Naive B cell (primary cell): ENCODE measurements around the gene PNMA8C. TPM values are rescaled to one million over a fixed set of nuclear protein-coding genes. Genes with fewer than 3 reads are reported as not detected.
A peak's percentile ranks its signal among the peaks of the same experiment; 100 is the strongest.

ENCODE experiments used
- ATAC-seq, 2 donors: fragments of 150-1000 bp; cut with Tn5 transposase; 2 replicates each; pipeline ENCODE4 v1.10.0; 2021; ENCODE audit warnings: low read depth in 2 of 2, mild to moderate bottlenecking in 2 of 2, moderate library complexity in 2 of 2
- DNase-seq: peaks from one replicate; pipeline ENCODE4 v3.0.0; 2022
- H3K27ac Mint-ChIP-seq, 6 donors: one replicate each; pipeline ENCODE4 v1.8.0; 2020 to 2022; ENCODE audit warnings: mild to moderate bottlenecking in 6 of 6, mixed read lengths in 6 of 6, moderate library complexity in 5 of 6, inconsistent platforms in 2 of 6
- H3K27me3 Mint-ChIP-seq, 3 donors: one replicate each; pipeline ENCODE4 v1.8.0; 2021 to 2022; ENCODE audit warnings: mixed read lengths in 3 of 3, mild to moderate bottlenecking in 1 of 3
- H3K36me3 Mint-ChIP-seq, 2 donors: one replicate each; pipeline ENCODE4 v1.8.0; 2020 to 2022; ENCODE audit warnings: mixed read lengths in 2 of 2, inconsistent platforms in 1 of 2, mild to moderate bottlenecking in 1 of 2
- H3K4me1 Mint-ChIP-seq, 3 donors: one replicate each; pipeline ENCODE4 v1.8.0; 2020 to 2022; ENCODE audit warnings: mixed read lengths in 3 of 3, inconsistent platforms in 1 of 3, mild to moderate bottlenecking in 1 of 3, moderate library complexity in 1 of 3
- H3K4me3 Mint-ChIP-seq, 8 donors: one replicate each; pipeline ENCODE4 v1.8.0; 2020 to 2022; ENCODE audit warnings: mild to moderate bottlenecking in 8 of 8, mixed read lengths in 8 of 8, moderate library complexity in 8 of 8, inconsistent platforms in 2 of 8
- H3K9me3 Mint-ChIP-seq, 7 donors: one replicate each; pipeline ENCODE4 v1.8.0; 2020 to 2022; ENCODE audit warnings: mixed read lengths in 7 of 7, mild to moderate bottlenecking in 5 of 7, inconsistent platforms in 2 of 7, moderate library complexity in 1 of 7
- polyA plus RNA-seq, 6 donors: library from polyadenylated mRNA; unstranded; fragments of 300-500 nt; fragmentation: Illumina TruSeq; gene quantifications; one replicate each; pipeline ENCODE4 v1.2.3, GENCODE V29; 2021; ENCODE audit warnings: low read depth in 6 of 6

PNMA8C gene
- polyA plus RNA-seq, 6 donors from 2014 or later: not detected

- Mint-ChIP-seq H3K9me3 (no peaks in the 10 kb centered on the region), H3K4me3 (peak within 1 kb of the TSS in 1 of 8 donors; percentile 39), H3K27ac (peak within 1 kb of the TSS in 1 of 6 donors; percentile 56), H3K4me1 (peaks cover 5 to 20% (median 14%) of the 10 kb centered on the region in 3 donors), H3K36me3 (peaks cover 0 to 7% of the 10 kb centered on the region in 2 donors), H3K27me3 (peaks cover 35 to 77% (median 73%) of the 10 kb centered on the region in 3 donors)
- DNase-seq (no peak), ATAC-seq (no peak)
These were observed 15.3 kb downstream of the PNMA8C start, which contains the start of gene CCDC8 for GRCh38 chr19:46413262-46414031. Gene CCDC8, minus strand, starts transcription at chr19:46413564. Its CDS starts 754 bp downstream, at chr19:46412810.

GRCh38 chr19:46412650-46413261 lies 16.0 kb downstream of the PNMA8C start:
- Mint-ChIP-seq H3K9me3 (no peaks in the 10 kb centered on the region), H3K27ac (peak overlapping the region in 1 of 6 donors; percentile 56), H3K36me3 (peaks cover 0 to 7% of the 10 kb centered on the region in 2 donors), H3K4me1 (peaks cover 5 to 20% (median 20%) of the 10 kb centered on the region in 3 donors), H3K4me3 (peak overlapping the region in 1 of 8 donors; percentile 39), H3K27me3 (peaks cover 42 to 80% (median 80%) of the 10 kb centered on the region in 3 donors)
- no peak for ATAC-seq
- DNase-seq: no peak

GRCh38 chr19:46411925-46412649 lies 16.6 kb downstream of the PNMA8C start:
- peaks cover 5 to 20% (median 20%) of the 10 kb centered on the region in 3 donors for H3K4me1 Mint-ChIP-seq
- DNase-seq (no peak), ATAC-seq (no peak)
- H3K9me3 Mint-ChIP-seq: no peaks in the 10 kb centered on the region
- H3K27ac Mint-ChIP-seq: peak overlapping the region in 1 of 6 donors; percentile 56
- H3K36me3 Mint-ChIP-seq: peaks cover 0 to 7% of the 10 kb centered on the region in 2 donors
- H3K4me3 Mint-ChIP-seq: peak overlapping the region in 1 of 8 donors; percentile 30
- H3K27me3 Mint-ChIP-seq: peaks cover 45 to 86% (median 86%) of the 10 kb centered on the region in 3 donors

- no peak for DNase-seq
- no peak overlapping the region for H3K27ac Mint-ChIP-seq
- peaks cover 5 to 20% (median 20%) of the 10 kb centered on the region in 3 donors for H3K4me1 Mint-ChIP-seq
- peaks cover 49 to 86% (median 80%) of the 10 kb centered on the region in 3 donors for H3K27me3 Mint-ChIP-seq
- no peaks in the 10 kb centered on the region for H3K9me3 Mint-ChIP-seq
- peaks cover 0 to 7% of the 10 kb centered on the region in 2 donors for H3K36me3 Mint-ChIP-seq
- no peak overlapping the region for H3K4me3 Mint-ChIP-seq
- no peak for ATAC-seq
These were observed 17.4 kb downstream of the PNMA8C start for GRCh38 chr19:46411088-46411924.

GRCh38 chr19:46410205-46411087 lies 18.3 kb downstream of the PNMA8C start:
- peaks cover 0 to 7% of the 10 kb centered on the region in 2 donors for H3K36me3 Mint-ChIP-seq
- DNase-seq: no peak
- H3K27ac Mint-ChIP-seq: no peak overlapping the region
- no peaks in the 10 kb centered on the region for H3K9me3 Mint-ChIP-seq
- H3K4me1 Mint-ChIP-seq: peaks cover 5 to 14% (median 13%) of the 10 kb centered on the region in 3 donors
- peaks cover 51 to 86% (median 72%) of the 10 kb centered on the region in 3 donors for H3K27me3 Mint-ChIP-seq
- no peak overlapping the region for H3K4me3 Mint-ChIP-seq
- ATAC-seq: no peak

GRCh38 chr19:46409191-46409590 lies 19.5 kb downstream of the PNMA8C start:
- Mint-ChIP-seq H3K36me3 (peaks cover 0 to 7% of the 10 kb centered on the region in 2 donors), H3K27me3 (peaks cover 57 to 84% (median 65%) of the 10 kb centered on the region in 3 donors), H3K4me1 (peaks cover 9 to 21% (median 17%) of the 10 kb centered on the region in 3 donors), H3K27ac (no peak overlapping the region), H3K9me3 (no peaks in the 10 kb centered on the region), H3K4me3 (no peak overlapping the region)
- DNase-seq: no peak
- ATAC-seq: no peak

GRCh38 chr19:46408664-46409039 lies 20.1 kb downstream of the PNMA8C start:
- ATAC-seq (no peak), DNase-seq (no peak)
- peaks cover 0 to 7% of the 10 kb centered on the region in 2 donors for H3K36me3 Mint-ChIP-seq
- peaks cover 13 to 27% (median 22%) of the 10 kb centered on the region in 3 donors for H3K4me1 Mint-ChIP-seq
- H3K27ac Mint-ChIP-seq: no peak overlapping the region
- no peak overlapping the region for H3K4me3 Mint-ChIP-seq
- H3K27me3 Mint-ChIP-seq: peaks cover 58 to 84% (median 65%) of the 10 kb centered on the region in 3 donors
- no peaks in the 10 kb centered on the region for H3K9me3 Mint-ChIP-seq

GRCh38 chr19:46407856-46408663 lies 20.7 kb downstream of the PNMA8C start:
- peak overlapping the region in 3 of 6 donors; percentile 10 to 83 (median 28) for H3K27ac Mint-ChIP-seq
- peaks cover 13 to 27% (median 21%) of the 10 kb centered on the region in 3 donors for H3K4me1 Mint-ChIP-seq
- peaks cover 61 to 86% (median 67%) of the 10 kb centered on the region in 3 donors for H3K27me3 Mint-ChIP-seq
- no peak overlapping the region for H3K4me3 Mint-ChIP-seq
- peaks cover 0 to 7% of the 10 kb centered on the region in 2 donors for H3K36me3 Mint-ChIP-seq
- no peak for ATAC-seq
- DNase-seq: no peak
- H3K9me3 Mint-ChIP-seq: no peaks in the 10 kb centered on the region

GRCh38 chr19:46406976-46407375 lies 21.8 kb downstream of the PNMA8C start:
- no peak overlapping the region for H3K4me3 Mint-ChIP-seq
- no peak overlapping the region for H3K27ac Mint-ChIP-seq
- peaks cover 0 to 6% of the 10 kb centered on the region in 2 donors for H3K36me3 Mint-ChIP-seq
- ATAC-seq (no peak), DNase-seq (no peak)
- no peaks in the 10 kb centered on the region for H3K9me3 Mint-ChIP-seq
- peaks cover 65 to 86% (median 67%) of the 10 kb centered on the region in 3 donors for H3K27me3 Mint-ChIP-seq
- peaks cover 15 to 22% (median 21%) of the 10 kb centered on the region in 3 donors for H3K4me1 Mint-ChIP-seq

GRCh38 chr19:46404753-46405468 lies 23.8 kb downstream of the PNMA8C start:
- peaks cover 15 to 21% (median 20%) of the 10 kb centered on the region in 3 donors for H3K4me1 Mint-ChIP-seq
- H3K4me3 Mint-ChIP-seq: peak overlapping the region in 4 of 8 donors; percentile 39 to 82 (median 58)
- H3K36me3 Mint-ChIP-seq: no peaks in the 10 kb centered on the region
- no peak for DNase-seq
- no peaks in the 10 kb centered on the region for H3K9me3 Mint-ChIP-seq
- H3K27me3 Mint-ChIP-seq: peaks cover 57 to 79% (median 59%) of the 10 kb centered on the region in 3 donors
- ATAC-seq: no peak
- H3K27ac Mint-ChIP-seq: no peak overlapping the region
